Central memory CD8-positive, alpha-beta T cell (primary cell): ENCODE data around the gene LMO7.
A peak's percentile ranks its signal among the peaks of the same experiment; 100 is the strongest.
"Not testable (repeated sequence)": the region's sequence is repeated elsewhere in the genome, so short reads cannot be mapped to it uniquely, and the experiment has no call there.

ENCODE experiments used
- ATAC-seq: fragments of 150-1000 bp; cut with Tn5 transposase; replicated peaks from 2 replicates; pipeline ENCODE4 v1.10.0; 2022; ENCODE audit warnings: mild to moderate bottlenecking, moderate FRiP score, moderate number of reproducible peaks; ENCODE audit not compliant: poor library complexity, severe bottlenecking; ENCODE audit errors: extremely low read depth
- DNase-seq, 2 donors: peaks; one replicate each; pipeline ENCODE4 v3.0.0; 2021; ENCODE audit warnings: low spot score in 2 of 2
- H3K27ac Mint-ChIP-seq: one replicate; pipeline ENCODE4 v1.8.0; 2022; ENCODE audit warnings: low read depth, mild to moderate bottlenecking, moderate library complexity, mixed read lengths
- H3K27me3 Mint-ChIP-seq: one replicate; pipeline ENCODE4 v1.8.0; 2022; ENCODE audit warnings: mixed read lengths
- H3K36me3 Mint-ChIP-seq: one replicate; pipeline ENCODE4 v1.8.0; 2022; ENCODE audit warnings: mild to moderate bottlenecking, moderate library complexity, mixed read lengths; ENCODE audit not compliant: insufficient read depth
- H3K4me1 Mint-ChIP-seq: one replicate; pipeline ENCODE4 v1.8.0; 2022; ENCODE audit warnings: mixed read lengths
- H3K4me3 Mint-ChIP-seq: one replicate; pipeline ENCODE4 v1.8.0; 2022; ENCODE audit warnings: mild to moderate bottlenecking, moderate library complexity, mixed read lengths
- H3K9me3 Mint-ChIP-seq: one replicate; pipeline ENCODE4 v1.8.0; 2022; ENCODE audit warnings: mixed read lengths

The LMO7 gene

GRCh38 chr13:75793188-75793567 is 157.0 kb downstream of the LMO7 start:
- not testable (repeated sequence) for H3K4me1 Mint-ChIP-seq, H3K4me3 Mint-ChIP-seq, H3K27ac Mint-ChIP-seq, DNase-seq, H3K27me3 Mint-ChIP-seq, H3K36me3 Mint-ChIP-seq, ATAC-seq, H3K9me3 Mint-ChIP-seq

GRCh38 chr13:75794663-75795062 is 158.5 kb downstream of the LMO7 start:
- no peaks in the 10 kb centered on the region for H3K36me3 Mint-ChIP-seq
- H3K4me3 Mint-ChIP-seq = no peak overlapping the region
- H3K27ac Mint-ChIP-seq = no peak overlapping the region
- H3K9me3 Mint-ChIP-seq = no peaks in the 10 kb centered on the region
- no peaks in the 10 kb centered on the region for H3K4me1 Mint-ChIP-seq
- no peak for DNase-seq
- ATAC-seq = no peak
- no peaks in the 10 kb centered on the region for H3K27me3 Mint-ChIP-seq

GRCh38 chr13:75795274-75795673 is 159.1 kb downstream of the LMO7 start:
- H3K4me1 Mint-ChIP-seq = no peaks in the 10 kb centered on the region
- no peaks in the 10 kb centered on the region for H3K27me3 Mint-ChIP-seq
- ATAC-seq = no peak
- no peak overlapping the region for H3K27ac Mint-ChIP-seq
- no peaks in the 10 kb centered on the region for H3K9me3 Mint-ChIP-seq
- no peaks in the 10 kb centered on the region for H3K36me3 Mint-ChIP-seq
- DNase-seq = no peak
- H3K4me3 Mint-ChIP-seq = no peak overlapping the region

DNA sequence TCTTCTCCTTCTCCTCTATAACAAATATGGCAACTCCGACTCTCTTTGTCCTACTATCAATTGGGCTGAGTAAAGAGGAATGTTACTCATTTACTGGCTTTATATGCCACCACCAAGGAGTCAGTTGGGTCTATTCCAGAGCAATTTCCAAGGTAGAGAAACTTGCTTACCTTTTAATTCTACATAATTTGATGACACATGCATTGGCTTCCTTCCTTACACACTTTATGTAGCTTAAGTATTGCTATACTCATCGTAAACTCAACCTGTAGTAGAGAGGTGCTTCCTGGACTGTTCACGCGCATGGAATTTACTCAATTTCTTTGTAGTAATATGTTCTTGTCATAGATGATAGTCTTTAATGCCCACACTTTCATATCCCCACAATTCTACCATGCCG is 160.7 kb downstream of the LMO7 start:
- Mint-ChIP-seq H3K4me1 (peaks cover 9% of the 10 kb centered on the region), H3K9me3 (no peaks in the 10 kb centered on the region), H3K27ac (no peak overlapping the region), H3K4me3 (no peak overlapping the region), H3K36me3 (no peaks in the 10 kb centered on the region), H3K27me3 (no peaks in the 10 kb centered on the region)
- DNase-seq = no peak
- no peak for ATAC-seq

DNA sequence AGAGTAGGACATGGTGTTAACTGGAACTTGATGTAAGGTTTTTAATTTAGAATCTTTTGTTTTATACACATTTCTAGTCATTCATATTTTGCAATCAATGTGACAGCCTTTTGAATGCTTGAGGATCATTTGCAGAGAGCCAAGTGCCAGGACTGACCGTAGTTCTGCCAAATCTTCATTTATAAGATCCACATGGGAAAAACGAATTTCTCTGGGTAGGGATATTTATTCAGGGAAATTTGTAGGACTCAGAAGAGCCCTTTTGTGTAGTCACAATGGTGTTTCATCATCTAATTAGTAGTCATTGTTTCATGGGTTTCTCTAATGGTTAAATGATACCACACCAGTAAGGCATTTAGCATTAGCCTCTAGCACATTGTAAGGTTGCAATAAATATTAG is 161.1 kb downstream of the LMO7 start:
- Mint-ChIP-seq H3K9me3 (no peaks in the 10 kb centered on the region), H3K27me3 (no peaks in the 10 kb centered on the region), H3K4me3 (no peak overlapping the region), H3K27ac (no peak overlapping the region), H3K36me3 (no peaks in the 10 kb centered on the region), H3K4me1 (peaks cover 12% of the 10 kb centered on the region)
- no peak for DNase-seq
- no peak for ATAC-seq

GRCh38 chr13:75797719-75798118 is 161.6 kb downstream of the LMO7 start:
- no peaks in the 10 kb centered on the region for H3K27me3 Mint-ChIP-seq
- ATAC-seq = no peak
- no peak overlapping the region for H3K27ac Mint-ChIP-seq

DNA sequence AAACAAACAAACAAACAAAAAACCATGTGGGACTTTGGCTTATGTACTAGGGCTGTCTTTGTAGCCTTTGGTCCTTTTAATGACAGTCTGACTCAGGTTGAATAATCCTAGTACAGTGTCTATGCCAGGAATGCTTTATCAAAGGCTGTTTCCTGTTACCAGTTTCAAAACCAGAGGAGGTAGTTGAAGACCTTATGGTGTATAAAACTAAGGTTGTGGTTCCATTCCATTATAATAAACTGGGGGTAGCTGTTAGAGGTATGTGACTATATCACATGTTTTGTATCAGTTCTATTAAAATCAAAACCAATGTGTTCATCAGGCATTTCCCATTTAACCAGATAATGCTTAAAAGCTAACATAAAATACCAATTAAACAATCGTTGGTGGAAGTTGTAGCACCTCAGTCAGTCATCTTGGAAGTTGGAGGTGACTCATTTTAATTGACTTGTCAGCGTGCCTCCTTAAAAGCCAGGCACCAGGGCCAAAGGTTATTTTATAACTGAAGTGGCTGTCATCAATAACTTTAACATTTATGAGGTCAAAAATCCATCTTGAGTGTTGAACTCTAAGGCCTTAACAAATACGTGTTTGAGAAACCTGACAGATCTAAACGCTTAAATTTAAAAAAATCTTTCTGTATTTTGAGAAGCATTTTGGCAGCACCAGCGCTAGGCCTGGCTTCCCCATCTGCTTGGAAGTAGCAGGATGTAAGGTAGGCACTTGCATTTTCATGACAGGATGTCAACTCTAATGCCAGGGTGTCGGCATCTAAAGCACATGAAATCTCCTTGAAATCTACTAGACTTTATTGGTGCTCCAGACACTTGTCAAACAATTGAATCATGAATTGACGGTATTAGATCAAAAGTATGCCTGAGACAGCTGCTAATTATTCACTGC is 162.5 kb downstream of the LMO7 start:
- no peak overlapping the region for H3K27ac Mint-ChIP-seq
- H3K27me3 Mint-ChIP-seq = no peaks in the 10 kb centered on the region
- no peak overlapping the region for H3K4me3 Mint-ChIP-seq
- peaks cover 26% of the 10 kb centered on the region for H3K4me1 Mint-ChIP-seq
- DNase-seq (no peak), ATAC-seq (no peak)
- H3K36me3 Mint-ChIP-seq = no peaks in the 10 kb centered on the region
- no peaks in the 10 kb centered on the region for H3K9me3 Mint-ChIP-seq

More at GRCh38 chr13:75797719-75798118, 161.6 kb downstream of the LMO7 start:
- no peaks in the 10 kb centered on the region for H3K36me3 Mint-ChIP-seq
- no peaks in the 10 kb centered on the region for H3K9me3 Mint-ChIP-seq
- peaks cover 17% of the 10 kb centered on the region for H3K4me1 Mint-ChIP-seq
- no peak for DNase-seq
- no peak overlapping the region for H3K4me3 Mint-ChIP-seq

DNA sequence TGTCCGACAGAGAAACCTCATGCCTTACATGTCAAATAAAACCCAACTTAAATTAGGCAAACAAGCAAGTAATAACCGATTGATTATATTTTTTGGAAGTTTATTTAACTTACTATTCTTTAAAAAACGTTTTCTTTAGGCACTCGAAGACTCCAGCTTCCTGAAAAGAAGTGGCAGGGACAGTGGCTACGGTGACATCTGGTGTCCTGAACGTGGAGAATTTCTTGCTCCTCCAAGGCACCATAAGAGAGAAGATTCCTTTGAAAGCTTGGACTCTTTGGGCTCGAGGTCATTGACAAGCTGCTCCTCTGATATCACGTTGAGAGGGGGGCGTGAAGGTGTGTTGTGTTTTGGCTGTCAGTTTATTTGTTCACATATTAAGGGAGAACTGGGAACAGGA is 164.4 kb downstream of the LMO7 start:
- no peak for ATAC-seq
- H3K9me3 Mint-ChIP-seq = no peaks in the 10 kb centered on the region
- no peak overlapping the region for H3K27ac Mint-ChIP-seq
- H3K27me3 Mint-ChIP-seq = no peaks in the 10 kb centered on the region
- no peaks in the 10 kb centered on the region for H3K36me3 Mint-ChIP-seq
- peaks cover 26% of the 10 kb centered on the region for H3K4me1 Mint-ChIP-seq
- no peak for DNase-seq
- no peak overlapping the region for H3K4me3 Mint-ChIP-seq

DNA sequence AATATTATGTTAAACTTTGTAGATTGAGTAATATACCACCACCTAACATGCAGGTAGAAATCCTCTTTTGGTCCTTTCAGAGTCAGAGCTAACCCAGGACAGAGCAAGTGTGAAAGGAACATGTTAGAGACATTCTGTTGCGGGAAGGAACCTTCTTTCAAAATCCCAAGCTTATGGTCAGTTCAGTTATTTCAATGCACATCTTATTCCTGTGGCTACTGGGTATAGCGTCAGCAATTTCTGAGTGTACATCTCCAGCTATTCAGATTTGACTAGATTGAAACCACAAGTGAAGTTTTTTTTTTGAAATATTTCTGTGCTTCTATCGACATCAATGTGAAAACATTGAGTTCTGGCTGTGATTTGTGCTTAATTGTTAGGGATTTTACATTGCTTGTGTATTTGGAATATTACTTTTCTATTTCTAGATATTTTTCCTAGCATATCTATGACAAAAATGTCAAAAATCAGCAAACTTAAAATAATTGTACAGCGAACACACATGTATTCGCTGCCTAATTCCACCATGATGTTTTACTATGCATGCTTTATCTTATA is 165.3 kb downstream of the LMO7 start:
- no peaks in the 10 kb centered on the region for H3K36me3 Mint-ChIP-seq
- peak overlapping the region; percentile 80 for H3K27ac Mint-ChIP-seq
- H3K4me3 Mint-ChIP-seq = no peak overlapping the region
- no peak for ATAC-seq
- no peaks in the 10 kb centered on the region for H3K27me3 Mint-ChIP-seq
- peaks cover 26% of the 10 kb centered on the region for H3K4me1 Mint-ChIP-seq
- no peak for DNase-seq
- no peaks in the 10 kb centered on the region for H3K9me3 Mint-ChIP-seq

DNA sequence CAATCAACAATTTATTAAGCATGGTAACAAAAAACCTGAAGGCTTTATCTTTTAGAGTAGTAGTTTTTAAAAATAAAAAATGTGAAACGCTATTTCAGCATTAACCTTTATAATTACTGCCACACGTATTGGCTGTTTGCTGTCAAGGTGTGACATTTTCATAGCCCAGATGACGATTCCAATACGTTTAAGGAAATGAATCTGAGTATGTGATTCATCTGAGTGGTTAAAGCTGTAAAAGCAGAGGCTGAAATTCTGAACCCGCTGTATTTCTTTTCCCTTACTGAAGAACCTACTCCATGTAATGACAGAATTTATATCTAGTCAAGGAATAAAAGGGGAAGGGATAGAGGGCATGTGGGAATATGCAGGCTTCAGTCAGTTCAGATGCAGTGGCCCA is 166.0 kb downstream of the LMO7 start:
- Mint-ChIP-seq H3K27me3 (no peaks in the 10 kb centered on the region), H3K27ac (peak overlapping the region; percentile 80), H3K4me3 (no peak overlapping the region), H3K36me3 (no peaks in the 10 kb centered on the region), H3K4me1 (peaks cover 26% of the 10 kb centered on the region), H3K9me3 (no peaks in the 10 kb centered on the region)
- DNase-seq (no peak), ATAC-seq (no peak)

GRCh38 chr13:75803164-75803611 is 167.1 kb downstream of the LMO7 start:
- H3K4me1 Mint-ChIP-seq = peaks cover 26% of the 10 kb centered on the region
- H3K27me3 Mint-ChIP-seq = no peaks in the 10 kb centered on the region
- no peak for DNase-seq
- H3K9me3 Mint-ChIP-seq = no peaks in the 10 kb centered on the region
- H3K4me3 Mint-ChIP-seq = peak overlapping the region; percentile 8
- H3K27ac Mint-ChIP-seq = peak overlapping the region; percentile 80
- no peaks in the 10 kb centered on the region for H3K36me3 Mint-ChIP-seq
- peak; percentile 77 for ATAC-seq

DNA sequence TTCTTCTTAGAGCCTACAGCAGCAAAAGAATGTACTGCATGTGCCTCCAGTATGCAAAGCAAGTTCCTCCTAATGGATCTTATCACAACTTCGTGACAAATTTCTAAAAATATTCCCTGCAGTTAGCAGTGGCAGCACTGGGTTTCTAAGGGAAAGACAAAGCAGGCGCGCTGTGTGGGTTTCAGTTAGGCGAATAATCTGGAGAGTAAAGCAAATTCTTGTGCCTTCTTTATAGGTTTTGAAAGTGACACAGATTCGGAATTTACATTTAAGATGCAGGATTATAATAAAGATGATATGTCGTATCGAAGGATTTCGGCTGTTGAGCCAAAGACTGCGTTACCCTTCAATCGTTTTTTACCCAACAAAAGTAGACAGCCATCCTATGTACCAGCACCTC is 167.9 kb downstream of the LMO7 start:
- peaks cover 26% of the 10 kb centered on the region for H3K4me1 Mint-ChIP-seq
- H3K9me3 Mint-ChIP-seq = no peaks in the 10 kb centered on the region
- DNase-seq = no peak
- no peaks in the 10 kb centered on the region for H3K27me3 Mint-ChIP-seq
- no peaks in the 10 kb centered on the region for H3K36me3 Mint-ChIP-seq
- H3K27ac Mint-ChIP-seq = no peak overlapping the region
- ATAC-seq = no peak
- H3K4me3 Mint-ChIP-seq = no peak overlapping the region

DNA sequence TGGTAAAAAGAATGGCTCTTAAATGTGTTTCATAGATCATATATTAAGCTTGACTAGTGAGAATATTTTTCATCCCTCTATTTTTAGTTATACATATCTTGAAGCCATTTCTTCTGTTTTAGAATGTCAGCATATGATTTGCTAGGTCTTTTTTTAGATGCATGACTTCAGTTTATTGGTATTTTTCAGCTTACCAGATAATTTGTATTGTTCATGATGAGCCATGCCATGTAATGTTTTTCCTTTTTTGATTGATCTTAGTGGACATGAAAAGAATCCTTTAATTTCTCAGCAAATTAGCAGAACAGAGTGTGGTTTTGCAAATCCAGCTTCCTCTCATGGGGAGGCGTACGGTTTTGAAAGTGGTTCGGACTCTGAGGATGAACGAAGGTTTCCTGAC is 168.5 kb downstream of the LMO7 start:
- ATAC-seq (no peak), DNase-seq (no peak)
- Mint-ChIP-seq H3K4me3 (no peak overlapping the region), H3K9me3 (no peaks in the 10 kb centered on the region), H3K27ac (no peak overlapping the region), H3K4me1 (peaks cover 26% of the 10 kb centered on the region), H3K27me3 (no peaks in the 10 kb centered on the region), H3K36me3 (no peaks in the 10 kb centered on the region)
